GM20000 (cell line): Measurements from ENCODE around the gene TICAM1.

Experiments
- DNase-seq: peaks from one replicate; pipeline ENCODE4 v3.0.0; 2012; ENCODE audit warnings: low spot score
- TF ChIP-seq, protein P1 (sequence below): IDR thresholded peaks from 2 replicates; pipeline ENCODE4 v1.5.1; 2012; ENCODE audit warnings: mild to moderate bottlenecking, control low read depth; ENCODE audit errors: extremely low read depth, missing control alignments

TICAM1 gene

DNA sequence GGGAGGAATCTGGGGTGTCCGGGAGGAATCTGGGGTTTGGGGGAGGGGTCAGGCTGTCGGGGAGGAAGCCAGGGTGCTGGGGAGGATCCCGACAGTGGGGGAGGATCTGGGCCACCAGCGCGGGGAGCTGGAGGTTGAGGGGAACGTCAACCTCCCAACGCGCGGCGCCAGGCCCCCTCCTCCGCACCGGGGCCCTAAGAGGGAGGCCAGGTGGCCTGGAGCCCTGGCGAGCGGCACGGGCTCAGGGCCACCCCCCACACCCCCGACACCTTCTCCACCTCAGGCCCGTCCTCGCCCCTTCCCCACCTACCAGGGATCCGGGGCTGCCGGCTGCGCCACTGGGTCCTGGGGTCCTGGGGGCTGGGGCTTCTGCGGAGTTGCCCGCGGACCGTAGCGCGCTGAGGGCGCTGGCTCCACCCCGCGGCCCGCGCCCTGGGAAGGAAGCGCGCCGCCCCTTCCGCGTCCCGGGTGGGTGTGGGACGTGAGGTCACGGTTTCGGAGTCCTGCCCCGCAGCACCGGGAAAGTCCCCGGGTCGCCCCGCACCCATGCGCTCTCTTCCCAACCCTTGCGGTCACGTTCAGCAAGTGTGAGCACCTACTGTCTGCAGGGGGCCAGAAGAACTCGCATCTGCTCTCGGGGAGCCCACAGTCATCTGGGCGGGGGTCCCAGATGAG, at the start of gene TICAM1:
TSS of gene TICAM1 (minus strand) at position 409 of the 675 bp plus-strand sequence. CDS start 13,335 bp downstream, outside the sequence.
- DNase-seq, result peak; percentile 87

DNA sequence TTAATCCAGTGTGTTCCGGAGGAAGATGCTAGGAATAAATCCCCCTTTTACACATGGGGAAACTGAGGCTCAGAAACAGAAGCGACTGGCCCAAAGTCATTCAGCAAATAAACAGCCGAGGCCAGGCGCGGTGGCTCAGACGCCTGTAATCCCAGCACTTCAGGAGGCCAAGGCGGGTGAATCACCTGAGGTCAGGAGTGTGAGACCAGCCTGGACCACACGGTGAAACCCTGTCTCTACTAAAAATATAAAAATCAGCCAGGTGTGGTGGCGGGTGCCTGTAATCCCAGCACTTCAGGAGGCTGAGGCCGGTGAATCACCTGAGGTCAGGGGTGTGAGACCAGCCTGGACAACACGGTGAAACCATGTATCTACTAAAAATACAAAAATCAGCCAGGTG, 47.5 kb upstream of the TICAM1 start:
- TF ChIP-seq, protein P1, sequence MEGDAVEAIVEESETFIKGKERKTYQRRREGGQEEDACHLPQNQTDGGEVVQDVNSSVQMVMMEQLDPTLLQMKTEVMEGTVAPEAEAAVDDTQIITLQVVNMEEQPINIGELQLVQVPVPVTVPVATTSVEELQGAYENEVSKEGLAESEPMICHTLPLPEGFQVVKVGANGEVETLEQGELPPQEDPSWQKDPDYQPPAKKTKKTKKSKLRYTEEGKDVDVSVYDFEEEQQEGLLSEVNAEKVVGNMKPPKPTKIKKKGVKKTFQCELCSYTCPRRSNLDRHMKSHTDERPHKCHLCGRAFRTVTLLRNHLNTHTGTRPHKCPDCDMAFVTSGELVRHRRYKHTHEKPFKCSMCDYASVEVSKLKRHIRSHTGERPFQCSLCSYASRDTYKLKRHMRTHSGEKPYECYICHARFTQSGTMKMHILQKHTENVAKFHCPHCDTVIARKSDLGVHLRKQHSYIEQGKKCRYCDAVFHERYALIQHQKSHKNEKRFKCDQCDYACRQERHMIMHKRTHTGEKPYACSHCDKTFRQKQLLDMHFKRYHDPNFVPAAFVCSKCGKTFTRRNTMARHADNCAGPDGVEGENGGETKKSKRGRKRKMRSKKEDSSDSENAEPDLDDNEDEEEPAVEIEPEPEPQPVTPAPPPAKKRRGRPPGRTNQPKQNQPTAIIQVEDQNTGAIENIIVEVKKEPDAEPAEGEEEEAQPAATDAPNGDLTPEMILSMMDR, result no peak
- no peak for DNase-seq

More for the DNA sequence above, at the start of gene TICAM1:
- TF ChIP-seq, protein P1, result no peak

DNA sequence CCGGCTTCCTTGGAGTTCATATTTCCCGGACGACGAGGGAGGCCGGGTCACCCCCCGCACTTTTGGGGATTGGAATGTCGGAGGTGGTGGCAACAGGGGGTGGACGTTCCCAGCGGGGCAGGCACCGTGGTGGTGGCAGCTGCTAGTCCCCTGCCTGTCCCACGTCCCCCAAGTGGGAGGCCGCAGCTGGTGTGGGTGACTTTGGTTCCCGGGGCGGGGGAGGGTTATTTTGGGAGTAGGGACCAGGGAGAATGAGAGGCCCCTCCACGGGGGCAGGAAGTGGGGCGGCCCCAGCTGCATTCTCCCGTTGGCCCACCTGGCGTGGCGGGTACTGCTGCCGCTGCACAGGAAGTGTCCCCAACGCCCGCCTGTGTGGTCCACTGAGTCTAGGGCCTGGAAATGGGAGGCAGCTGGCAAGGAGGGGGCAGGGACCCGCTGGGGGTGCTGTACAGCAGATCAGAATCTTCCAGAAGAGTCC, 47.0 kb upstream of the TICAM1 start:
- no peak for DNase-seq
- TF ChIP-seq, protein P1, result no peak

DNA sequence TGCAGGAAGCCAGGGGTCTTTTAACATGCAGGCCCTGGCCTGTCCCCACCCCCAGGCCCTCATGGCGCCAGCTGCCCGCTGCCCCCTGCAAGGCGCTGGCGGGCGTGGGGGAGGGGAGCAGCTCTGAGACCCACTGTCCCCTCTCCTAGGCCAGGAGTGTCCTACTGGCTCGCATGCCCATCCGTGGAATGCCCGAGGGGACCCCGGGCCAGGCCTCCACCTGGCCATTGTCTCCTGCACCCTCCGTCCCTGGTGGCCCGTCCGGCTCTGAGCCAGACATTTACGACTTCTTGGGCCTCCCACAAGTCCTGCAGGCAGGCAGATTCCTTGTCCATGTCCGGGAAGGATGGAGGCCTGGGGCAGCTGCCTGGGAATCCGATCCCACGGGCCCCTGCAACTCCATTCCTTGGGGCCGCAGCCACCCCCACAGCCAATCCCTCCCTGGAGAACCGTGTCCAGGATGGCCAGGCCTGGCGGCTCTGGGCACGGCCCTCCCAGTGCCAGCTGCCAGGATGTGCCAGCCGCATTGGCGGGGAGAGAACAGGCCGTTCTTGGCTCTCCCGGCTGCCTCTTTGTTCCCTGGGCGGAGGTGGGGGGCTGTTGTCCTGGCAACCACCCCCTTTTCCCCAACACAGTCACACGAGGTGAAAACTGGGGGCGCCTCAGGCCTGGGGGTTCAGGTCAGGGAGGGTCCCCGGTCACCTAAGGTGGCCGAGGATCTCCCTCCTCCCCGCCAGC, 46.4 kb upstream of the TICAM1 start:
- DNase-seq, result no peak
- TF ChIP-seq, protein P1, result no peak

DNA sequence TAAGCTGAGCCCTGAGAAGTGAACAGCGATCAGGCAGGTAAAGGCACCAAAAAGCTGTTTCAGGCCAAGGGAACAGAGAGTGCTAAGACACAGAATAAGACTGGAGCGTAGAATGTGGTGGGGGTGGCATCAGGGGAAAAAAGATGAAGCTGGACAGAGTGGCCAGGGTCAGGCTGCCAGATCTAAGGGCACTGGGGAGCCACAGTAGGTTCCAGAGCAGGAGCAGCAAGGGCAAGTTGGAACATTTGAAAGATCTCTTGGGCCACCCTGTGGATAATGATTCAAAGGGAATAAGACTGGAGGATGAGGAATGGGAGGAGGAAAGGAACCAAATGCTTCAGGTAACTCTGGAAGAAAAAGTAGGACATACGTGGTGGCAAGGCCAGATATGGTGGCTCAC, 42.4 kb upstream of the TICAM1 start:
- no peak for DNase-seq
- TF ChIP-seq, protein P1, result no peak

DNA sequence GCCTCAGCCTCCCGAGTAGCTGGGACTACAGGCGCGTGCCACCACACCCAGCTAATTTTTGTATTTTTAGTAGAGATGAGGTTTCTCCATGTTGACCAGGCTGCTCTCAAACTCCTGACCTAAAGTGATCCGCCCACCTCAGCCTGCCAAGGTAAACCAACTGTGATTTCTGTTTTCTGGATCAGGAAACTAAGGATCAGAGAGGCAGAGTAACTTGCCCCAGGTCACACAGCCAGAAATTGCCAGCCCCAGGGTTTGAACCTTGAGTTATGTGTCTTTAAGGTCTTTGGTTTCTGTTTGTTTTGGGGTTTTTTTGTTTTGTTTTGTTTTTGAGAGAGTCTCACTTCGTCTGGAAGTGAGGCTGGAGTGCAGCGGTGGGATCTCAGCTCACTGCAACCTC, 40.2 kb upstream of the TICAM1 start:
- TF ChIP-seq, protein P1, result no peak
- DNase-seq, result no peak

DNA sequence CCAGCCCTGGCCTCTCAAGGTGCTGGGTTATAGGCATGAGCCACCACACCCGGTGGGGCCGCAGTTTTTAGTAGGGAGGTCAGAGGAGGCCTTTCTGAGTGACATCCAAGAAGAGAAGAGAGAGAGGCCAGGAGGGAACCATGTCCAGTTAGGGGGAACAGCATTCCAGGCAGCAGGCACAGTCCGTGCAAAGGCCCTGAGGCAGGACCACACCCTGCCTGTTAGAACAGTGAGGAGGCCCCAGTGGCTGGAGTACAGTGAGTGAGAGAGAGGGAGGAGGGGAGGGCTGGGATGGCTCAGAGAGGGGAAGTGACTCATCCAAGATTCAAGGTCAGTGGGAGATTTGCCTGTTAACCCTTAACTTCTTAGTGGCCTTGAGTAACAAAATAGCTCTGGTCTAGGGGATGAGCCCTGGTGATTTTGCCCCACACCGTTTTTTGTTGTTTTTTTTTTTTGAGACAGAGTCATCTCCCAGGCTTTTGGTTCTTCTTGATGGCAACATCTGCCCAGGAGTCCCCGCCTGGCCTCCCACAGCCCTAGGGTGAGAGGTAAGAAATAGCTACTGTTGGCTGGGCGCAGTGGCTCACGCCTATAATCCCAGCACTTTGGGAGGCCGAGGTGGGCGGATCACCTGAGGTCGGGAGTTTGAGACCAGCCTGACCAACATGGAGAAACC, 38.7 kb upstream of the TICAM1 start:
- no peak for DNase-seq
- TF ChIP-seq, protein P1, result no peak
